Astrocyte (in vitro differentiated cells and primary cell): ENCODE results near the gene HES7.

Source experiments
- EZH2 ChIP-seq: IDR thresholded peaks from 2 replicates; pipeline ENCODE4 v1.6.1; 2012; ENCODE audit warnings: mild to moderate bottlenecking, low read length, inconsistent platforms; ENCODE audit not compliant: insufficient read depth
- TF ChIP-seq, protein P1 (sequence below): IDR thresholded peaks from 2 replicates; pipeline ENCODE4 v1.5.1; 2011; ENCODE audit warnings: low read depth, mild to moderate bottlenecking, inconsistent platforms, low read length, moderate library complexity; ENCODE audit not compliant: insufficient read depth

GRCh38 chr17:8153525-8153956 lies 29.6 kb upstream of the HES7 start:
- no peak for TF ChIP-seq EZH2
- TF ChIP-seq, protein P1, sequence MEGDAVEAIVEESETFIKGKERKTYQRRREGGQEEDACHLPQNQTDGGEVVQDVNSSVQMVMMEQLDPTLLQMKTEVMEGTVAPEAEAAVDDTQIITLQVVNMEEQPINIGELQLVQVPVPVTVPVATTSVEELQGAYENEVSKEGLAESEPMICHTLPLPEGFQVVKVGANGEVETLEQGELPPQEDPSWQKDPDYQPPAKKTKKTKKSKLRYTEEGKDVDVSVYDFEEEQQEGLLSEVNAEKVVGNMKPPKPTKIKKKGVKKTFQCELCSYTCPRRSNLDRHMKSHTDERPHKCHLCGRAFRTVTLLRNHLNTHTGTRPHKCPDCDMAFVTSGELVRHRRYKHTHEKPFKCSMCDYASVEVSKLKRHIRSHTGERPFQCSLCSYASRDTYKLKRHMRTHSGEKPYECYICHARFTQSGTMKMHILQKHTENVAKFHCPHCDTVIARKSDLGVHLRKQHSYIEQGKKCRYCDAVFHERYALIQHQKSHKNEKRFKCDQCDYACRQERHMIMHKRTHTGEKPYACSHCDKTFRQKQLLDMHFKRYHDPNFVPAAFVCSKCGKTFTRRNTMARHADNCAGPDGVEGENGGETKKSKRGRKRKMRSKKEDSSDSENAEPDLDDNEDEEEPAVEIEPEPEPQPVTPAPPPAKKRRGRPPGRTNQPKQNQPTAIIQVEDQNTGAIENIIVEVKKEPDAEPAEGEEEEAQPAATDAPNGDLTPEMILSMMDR = no peak
